Globus pallidus (tissue), 1 donor: ENCODE results near the gene STAT3.
"Not testable (repeated sequence)": the region's sequence is repeated elsewhere in the genome, so short reads cannot be mapped to it uniquely, and the experiment has no call there.

Source experiments
- DNase-seq: peaks from one replicate; pipeline ENCODE4 v3.0.0-alpha.2; 2015; ENCODE audit warnings: low spot score

The STAT3 gene

GRCh38 chr17:42409523-42410318 lies 21.5 kb upstream of the STAT3 start:
- no peak for DNase-seq

GRCh38 chr17:42408061-42408460 lies 19.8 kb upstream of the STAT3 start:
- DNase-seq, result peak; percentile 97

GRCh38 chr17:42407289-42407836 lies 19.1 kb upstream of the STAT3 start:
- DNase-seq, result peak; percentile 84

GRCh38 chr17:42406615-42407288 lies 18.5 kb upstream of the STAT3 start:
- no peak for DNase-seq

GRCh38 chr17:42405963-42406495 lies 17.8 kb upstream of the STAT3 start:
- peak; percentile 76 for DNase-seq

- DNase-seq, result no peak
Observed at GRCh38 chr17:42405076-42405475, 16.8 kb upstream of the STAT3 start.

- DNase-seq, result no peak
Observed at GRCh38 chr17:42404326-42405055, 16.2 kb upstream of the STAT3 start.

GRCh38 chr17:42403150-42403549 lies 14.9 kb upstream of the STAT3 start:
- DNase-seq, result no peak

- DNase-seq, result no peak
Observed at GRCh38 chr17:42402117-42402516, 13.9 kb upstream of the STAT3 start.

- DNase-seq, result not testable (repeated sequence)
Observed at GRCh38 chr17:42400844-42401375, 12.7 kb upstream of the STAT3 start.

GRCh38 chr17:42399948-42400843 lies 12.0 kb upstream of the STAT3 start:
- DNase-seq, result no peak

- no peak for DNase-seq
Observed at GRCh38 chr17:42399121-42399520, 10.9 kb upstream of the STAT3 start.

- DNase-seq, result not testable (repeated sequence)
Observed at GRCh38 chr17:42395601-42396000, 7.4 kb upstream of the STAT3 start.

- DNase-seq, result no peak
Observed at GRCh38 chr17:42394838-42395237, 6.6 kb upstream of the STAT3 start.

- no peak for DNase-seq
Observed at GRCh38 chr17:42392692-42393415, 4.6 kb upstream of the STAT3 start.

GRCh38 chr17:42391439-42391838 lies 3.2 kb upstream of the STAT3 start:
- DNase-seq, result not testable (repeated sequence)

- DNase-seq, result no peak
Observed at GRCh38 chr17:42389899-42390298, 1.7 kb upstream of the STAT3 start.

- no peak for DNase-seq
Observed at GRCh38 chr17:42389135-42389417, 834 bp upstream of the STAT3 start.

- no peak for DNase-seq
Observed at GRCh38 chr17:42387661-42388380, 421 bp downstream of the STAT3 start.
